HepG2 (cell line): ENCODE results near the gene COL8A1. TPM values are rescaled to one million over a fixed set of nuclear protein-coding genes. Genes with fewer than 3 reads are reported as not detected.
"Not testable (repeated sequence)": the region's sequence is repeated elsewhere in the genome, so short reads cannot be mapped to it uniquely, and the experiment has no call there.

Experiments
- ATAC-seq: fragments of 200-7000 bp; cut with Tn5 transposase; 3 replicates; pipeline ENCODE4 v1.9.1; 2020; ENCODE audit warnings: mild to moderate bottlenecking, moderate library complexity
- BruUV-seq: library from RNA; stranded (reverse); fragments of 400-500 nt; replicated peaks from 2 replicates; lab custom pipeline; 2021; lab: Mats Ljungman, UMichigan
- CTCF ChIA-PET: fragments of 300-600 bp; formaldehyde crosslinking; extraction: SDS; loops from one replicate; lab custom pipeline; 2021; ENCODE audit warnings: low total read pairs, inconsistent platforms, low intra/inter-chr PET ratio; lab: Yijun Ruan, JAX
- POLR2A ChIA-PET: fragments of 350-600 bp; sonication (Branson Sonifier 250); formaldehyde crosslinking; loops from one replicate; lab custom pipeline; 2020; ENCODE audit warnings: antibody characterized with exemption, inconsistent platforms; lab: Yijun Ruan, JAX
- DNase-seq: peaks from one replicate; pipeline ENCODE4 v3.0.0-alpha.2; 2015; ENCODE audit warnings: low spot score
- FAIRE-seq: peaks from 3 replicates; lab custom pipeline; 2011; peaks lifted over from hg19 to GRCh38; lab: Jason Lieb, UNC
- H2AFZ ChIP-seq: one replicate; pipeline ENCODE4 v1.6.1; 2011; ENCODE audit warnings: low read length, inconsistent platforms
- H3K27ac ChIP-seq: fragments of 300-600 bp; 3 replicates; pipeline ENCODE4 v1.8.0; 2011; ENCODE audit warnings: mixed run types, mild to moderate bottlenecking, mixed read lengths, low read length, inconsistent platforms; ENCODE audit not compliant: insufficient read depth; ENCODE audit errors: extremely low read length
- H3K27me3 ChIP-seq, 2 experiments: fragments of 200-600 bp in 1 of 2; 2 replicates in 1 of 2; 3 replicates in 1 of 2; pipeline versions ENCODE4 v1.6.0 to v1.8.0; 2011; ENCODE audit warnings: low read length in 2 of 2, mild to moderate bottlenecking in 2 of 2, moderate library complexity in 2 of 2, inconsistent platforms in 1 of 2; ENCODE audit not compliant: insufficient read depth in 2 of 2, control insufficient read depth in 1 of 2
- H3K36me3 ChIP-seq, 2 experiments: fragments of 200-600 bp in 1 of 2; replicated peaks in 1 of 2; 2 replicates in 1 of 2; 3 replicates in 1 of 2; pipeline versions ENCODE4 v1.5.1 to v1.8.0; 2011; ENCODE audit warnings: low read length in 2 of 2, inconsistent platforms in 1 of 2; ENCODE audit not compliant: insufficient read depth in 2 of 2, control insufficient read depth in 1 of 2
- H3K4me1 ChIP-seq: 2 replicates; pipeline ENCODE4 v1.5.1; 2012; ENCODE audit warnings: low read length, inconsistent platforms; ENCODE audit not compliant: insufficient read depth
- H3K4me2 ChIP-seq: 2 replicates; pipeline ENCODE4 v1.6.0; 2011; ENCODE audit warnings: low read depth, low read length, inconsistent platforms
- H3K4me3 ChIP-seq, 3 experiments: fragments of 200-600 bp in 1 of 3; sonication (generic), shearing (Covaris generic) in 1 of 3; replicated peaks in 1 of 3; 2 replicates each; pipeline ENCODE4 v1.5.1; 2011 to 2016; ENCODE audit warnings: low read length in 3 of 3, inconsistent platforms in 2 of 3, low read depth in 2 of 3, mild to moderate bottlenecking in 2 of 3, control low read depth in 1 of 3, mixed read lengths in 1 of 3; ENCODE audit not compliant: insufficient read depth in 1 of 3
- H3K79me2 ChIP-seq: one replicate; pipeline ENCODE4 v1.6.1; 2011; ENCODE audit warnings: low read length, inconsistent platforms; ENCODE audit not compliant: insufficient read depth
- H3K9ac ChIP-seq: 2 replicates; pipeline ENCODE4 v1.6.0; 2011; ENCODE audit warnings: mild to moderate bottlenecking, low read depth, low read length, inconsistent platforms; ENCODE audit not compliant: insufficient read depth
- H3K9me3 ChIP-seq: 2 replicates; pipeline ENCODE4 v1.5.1; 2012; ENCODE audit warnings: mild to moderate bottlenecking, low read length
- H4K20me1 ChIP-seq: 2 replicates; pipeline ENCODE4 v1.6.0; 2011; ENCODE audit warnings: inconsistent platforms, mild to moderate bottlenecking, low read length, moderate library complexity; ENCODE audit not compliant: insufficient read depth
- ERF ChIP-seq: IDR thresholded peaks from 2 replicates; pipeline ENCODE4 v1.6.1; 2018; ENCODE audit warnings: missing biosample characterization, missing genetic modification reagents
- IKZF4 ChIP-seq: sonication (generic); formaldehyde crosslinking; IDR thresholded peaks from 2 replicates; pipeline ENCODE4 v1.5.1; 2020; ENCODE audit warnings: borderline replicate concordance, mild to moderate bottlenecking, low read depth, missing genetic modification reagents; ENCODE audit errors: not compliant biosample characterization
- REST ChIP-seq, 2 experiments: IDR thresholded peaks; 2 replicates each; pipeline ENCODE4 v1.6.1; 2011 to 2012; ENCODE audit warnings: low read length in 2 of 2, borderline replicate concordance in 1 of 2, low read depth in 1 of 2, mild to moderate bottlenecking in 1 of 2, moderate library complexity in 1 of 2
- WGBS: methylation state at CpG from one replicate; pipeline ENCODE4 v1.1.6; 2017; ENCODE audit warnings: low lambda C conversion rate; 5-methylcytosine and 5-hydroxymethylcytosine counted together
- in situ Hi-C: cut with HindIII; loops from 2 replicates; pipeline ENCODE4 v1.10.0; 2017; ENCODE audit warnings: low pct_unique_long_range_greater_than_20kb; ENCODE audit not compliant: extremely low pct_ligation_motif_present
- intact Hi-C: fragments of 100-400 bp; cut with micrococcal nuclease; formaldehyde crosslinking; loops from one replicate; pipeline ENCODE4 v1.10.0; 2022; ENCODE audit not compliant: unreplicated experiment
- polyA plus RNA-seq, 8 experiments: library from polyadenylated mRNA; depleted of rRNA in 3 of 8; stranded (reverse) in 7 of 8; unstranded in 1 of 8; fragments of >200 nt; fragmentation: Illumina TruSeq in 4 of 8; extraction: Trizol in 4 of 8; gene quantifications; 2 replicates each; pipeline versions ENCODE4 v1.2.1 to v1.2.3, GENCODE V29; 2011 to 2016; ENCODE audit warnings: low read depth in 4 of 8, missing spikeins in 1 of 8, mixed read lengths in 1 of 8; ENCODE audit not compliant: insufficient read depth in 1 of 8
- total RNA-seq, 5 experiments: library from RNA; depleted of rRNA; stranded (reverse); fragments of >200 nt; fragmentation: Illumina TruSeq; extraction: Trizol; gene quantifications; 2 replicates each; pipeline ENCODE4 v1.2.3, GENCODE V29; 2016; ENCODE audit warnings: low read depth in 1 of 5

The COL8A1 gene
- total and polyA plus RNA-seq, 2 of the 13 experiments (the other 11 are each of a cell fraction or from before 2014, with no cell fraction given): not detected

- TF ChIP-seq REST (IDR thresholded peaks at IDR 0.05; ENCODE audit: borderline replicate concordance in 1 of 2, low read depth in 1 of 2, low read length in 2 of 2) (no peak), IKZF4 (CRISPR knock-in tag) (no peak), ERF (no peak)
Observed at GRCh38 chr3:99731499-99731898, 93.1 kb downstream of the COL8A1 start (continued).

GRCh38 chr3:99740371-99740770 is 102.0 kb downstream of the COL8A1 start:
- H4K20me1 ChIP-seq, CTCF ChIA-PET, POLR2A ChIA-PET, H3K9ac ChIP-seq, H3K27ac ChIP-seq, H3K36me3 ChIP-seq, H3K4me2 ChIP-seq, intact Hi-C loops, in situ Hi-C loops, H3K4me1 ChIP-seq, H3K79me2 ChIP-seq, ATAC-seq, H3K27me3 ChIP-seq, DNase-seq, BruUV-seq, H2AFZ ChIP-seq, H3K9me3 ChIP-seq, FAIRE-seq, H3K4me3 ChIP-seq: not testable (repeated sequence)
- WGBS: 13% methylated on average over 2 of the region's 2 CpGs
